ENCODE results near the gene MAP1LC3B. TPM values are rescaled to one million over a fixed set of nuclear protein-coding genes. Genes with fewer than 3 reads are reported as not detected.
A peak's percentile ranks its signal among the peaks of the same experiment; 100 is the strongest.

MAP1LC3B gene
- polyA plus RNA-seq, 2 of the 4 experiments (the other 2 are of a cell fraction), result 52.3 to 94.1 TPM

DNA sequence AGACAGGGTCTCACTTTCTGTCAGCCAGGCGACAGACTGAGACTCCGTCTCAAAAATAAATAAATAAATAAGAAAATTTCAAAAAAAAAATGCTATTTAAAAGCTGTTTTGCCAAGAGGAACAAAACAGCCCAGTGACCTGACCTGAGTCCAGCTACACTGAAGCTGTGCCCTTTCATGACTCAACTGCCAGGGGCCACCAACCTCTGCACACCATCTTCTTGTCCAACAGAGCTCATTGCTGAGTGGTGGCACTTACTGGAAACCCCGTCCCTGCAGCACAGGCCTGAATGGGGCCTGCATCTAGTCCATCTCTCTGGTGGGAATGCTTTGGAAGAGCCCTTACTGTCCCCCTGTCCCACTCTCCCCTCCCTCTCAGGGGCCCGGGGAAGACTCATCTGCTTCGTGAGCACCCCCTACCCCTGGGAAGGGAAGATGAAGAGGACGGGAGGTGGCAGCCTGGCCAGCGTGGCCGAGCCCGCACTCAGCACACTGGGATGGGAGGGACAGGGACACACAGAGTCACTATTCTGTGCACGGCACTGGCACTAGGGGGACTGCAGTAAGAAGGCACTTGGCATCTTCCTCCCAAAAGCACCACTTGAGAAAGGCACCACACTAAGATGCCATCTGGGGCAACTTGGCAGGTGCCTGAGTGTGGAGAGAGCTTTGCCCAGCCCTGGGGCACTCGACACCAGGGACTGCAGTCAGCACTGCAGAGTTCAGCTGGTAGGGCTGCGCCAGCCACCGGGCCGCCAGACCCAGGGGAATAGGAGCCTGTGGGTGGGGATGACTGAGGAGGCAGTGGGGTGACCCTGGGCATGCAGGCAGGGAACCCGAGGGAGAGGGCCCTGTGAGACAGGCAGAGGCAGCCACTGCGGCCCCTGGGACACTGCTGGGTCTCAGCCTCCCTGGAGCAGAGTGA is 22.1 kb upstream of the MAP1LC3B start:
- ATAC-seq, result peak in 1 of 2 experiments; percentile 20; a peak in 1 of 6 replicates
- H3K9me3 ChIP-seq, result no peaks in the 10 kb centered on the region
- FAIRE-seq, result no peak
- TF ChIP-seq CHD2 (IDR thresholded peaks at IDR 0.05; ENCODE audit: low read length, partially characterized antibody) (no peak), FOSB (CRISPR knock-in tag; IDR thresholded peaks at IDR 0.05) (no peak), HOXB5 (CRISPR knock-in tag; IDR thresholded peaks at IDR 0.05) (no peak), RFX5 (IDR thresholded peaks at IDR 0.05) (no peak), PHF8 (IDR thresholded peaks at IDR 0.05; ENCODE audit: borderline replicate concordance, low read depth) (no peak), HDAC2 (IDR thresholded peaks at IDR 0.05) (no peak), ZFP36 (IDR thresholded peaks at IDR 0.05; ENCODE audit: borderline replicate concordance, partially characterized antibody) (no peak), SREBF2 (IDR thresholded peaks at IDR 0.05) (no peak), HOXB13 (CRISPR knock-in tag; IDR thresholded peaks at IDR 0.05; ENCODE audit: low read depth) (no peak), ZC3H11A (IDR thresholded peaks at IDR 0.05) (no peak)
- TF ChIP-seq, protein P1, sequence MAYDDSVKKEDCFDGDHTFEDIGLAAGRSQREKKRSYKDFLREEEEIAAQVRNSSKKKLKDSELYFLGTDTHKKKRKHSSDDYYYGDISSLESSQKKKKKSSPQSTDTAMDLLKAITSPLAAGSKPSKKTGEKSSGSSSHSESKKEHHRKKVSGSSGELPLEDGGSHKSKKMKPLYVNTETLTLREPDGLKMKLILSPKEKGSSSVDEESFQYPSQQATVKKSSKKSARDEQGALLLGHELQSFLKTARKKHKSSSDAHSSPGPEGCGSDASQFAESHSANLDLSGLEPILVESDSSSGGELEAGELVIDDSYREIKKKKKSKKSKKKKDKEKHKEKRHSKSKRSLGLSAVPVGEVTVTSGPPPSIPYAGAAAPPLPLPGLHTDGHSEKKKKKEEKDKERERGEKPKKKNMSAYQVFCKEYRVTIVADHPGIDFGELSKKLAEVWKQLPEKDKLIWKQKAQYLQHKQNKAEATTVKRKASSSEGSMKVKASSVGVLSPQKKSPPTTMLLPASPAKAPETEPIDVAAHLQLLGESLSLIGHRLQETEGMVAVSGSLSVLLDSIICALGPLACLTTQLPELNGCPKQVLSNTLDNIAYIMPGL (CRISPR knock-in tag; IDR thresholded peaks at IDR 0.05; ENCODE audit: borderline replicate concordance), result no peak
- TF ChIP-seq, protein P2, sequence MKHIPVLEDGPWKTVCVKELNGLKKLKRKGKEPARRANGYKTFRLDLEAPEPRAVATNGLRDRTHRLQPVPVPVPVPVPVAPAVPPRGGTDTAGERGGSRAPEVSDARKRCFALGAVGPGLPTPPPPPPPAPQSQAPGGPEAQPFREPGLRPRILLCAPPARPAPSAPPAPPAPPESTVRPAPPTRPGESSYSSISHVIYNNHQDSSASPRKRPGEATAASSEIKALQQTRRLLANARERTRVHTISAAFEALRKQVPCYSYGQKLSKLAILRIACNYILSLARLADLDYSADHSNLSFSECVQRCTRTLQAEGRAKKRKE (CRISPR knock-in tag; IDR thresholded peaks at IDR 0.05; ENCODE audit: low read depth), result no peak
- TF ChIP-seq, protein P3, sequence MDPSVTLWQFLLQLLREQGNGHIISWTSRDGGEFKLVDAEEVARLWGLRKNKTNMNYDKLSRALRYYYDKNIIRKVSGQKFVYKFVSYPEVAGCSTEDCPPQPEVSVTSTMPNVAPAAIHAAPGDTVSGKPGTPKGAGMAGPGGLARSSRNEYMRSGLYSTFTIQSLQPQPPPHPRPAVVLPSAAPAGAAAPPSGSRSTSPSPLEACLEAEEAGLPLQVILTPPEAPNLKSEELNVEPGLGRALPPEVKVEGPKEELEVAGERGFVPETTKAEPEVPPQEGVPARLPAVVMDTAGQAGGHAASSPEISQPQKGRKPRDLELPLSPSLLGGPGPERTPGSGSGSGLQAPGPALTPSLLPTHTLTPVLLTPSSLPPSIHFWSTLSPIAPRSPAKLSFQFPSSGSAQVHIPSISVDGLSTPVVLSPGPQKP (IDR thresholded peaks at IDR 0.05; ENCODE audit: low read depth, low read length), result no peak
- no peak overlapping the region for H3K4me2 ChIP-seq
- H3K4me3 ChIP-seq, result no peak overlapping the region
- WGBS (ENCODE audit: missing lambda C conversion rate), result 92% methylated on average over 16 of the region's 16 CpGs
- H3K4me1 ChIP-seq, result no peaks in the 10 kb centered on the region
- CTCF ChIA-PET, result interaction anchor here (0.6 kb wide), 1 partner anchor 162 kb away, joined by 5 read pairs; no protein-coding TSS in a partner anchor
- no peak overlapping the region for H3K27ac ChIP-seq
- DNase-seq (ENCODE audit: low read depth in 1 of 2, low spot score in 1 of 2), result no peak
- POLR2A ChIA-PET, result no interaction called here

DNA sequence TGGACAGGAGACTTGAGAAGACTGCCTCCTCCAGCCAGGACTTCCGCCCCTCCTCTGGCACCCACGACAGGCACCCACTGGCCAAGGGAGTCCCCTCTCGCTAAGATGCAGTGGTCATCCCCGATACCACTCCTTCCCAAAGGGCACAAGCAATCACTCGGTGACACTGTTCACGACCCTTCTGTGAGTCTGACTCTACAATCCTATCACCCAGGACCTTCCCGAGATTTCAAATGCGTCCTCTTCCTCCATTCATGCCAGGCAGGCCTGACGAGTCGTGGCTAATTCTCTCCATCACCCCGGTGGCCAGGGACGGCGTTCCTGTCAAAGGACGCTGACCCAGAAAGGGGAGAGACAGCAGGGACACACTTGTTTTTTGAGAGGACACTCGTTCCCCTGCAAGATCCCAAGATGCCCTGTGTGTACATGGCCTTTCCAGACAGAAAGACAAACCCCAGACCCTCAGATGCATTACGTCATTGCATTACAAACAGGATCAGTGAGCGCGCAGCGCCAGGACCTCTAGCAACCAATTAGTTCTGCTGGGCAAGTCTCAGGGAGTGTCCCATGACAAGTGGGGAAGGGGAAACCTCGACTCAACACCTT is 20.8 kb upstream of the MAP1LC3B start:
- Histone ChIP-seq H3K4me3 (no peak overlapping the region), H3K4me1 (peaks cover 10% of the 10 kb centered on the region; the same call in 1 of the 3 replicates), H3K27ac (no peak overlapping the region), H3K4me2 (no peak overlapping the region), H3K9me3 (no peaks in the 10 kb centered on the region)
- 89% methylated on average over 20 of the region's 20 CpGs for WGBS (ENCODE audit: missing lambda C conversion rate)
- ATAC-seq, result no peak
- no peak for DNase-seq (ENCODE audit: low read depth in 1 of 2, low spot score in 1 of 2)
- ChIA-PET CTCF (interaction anchor here (1.5 kb wide), 1 partner anchor 40 kb away, joined by 3 read pairs; no protein-coding TSS in a partner anchor), POLR2A (no interaction called here)
- no peak for FAIRE-seq
- TF ChIP-seq HOXB13 (CRISPR knock-in tag; IDR thresholded peaks at IDR 0.05; ENCODE audit: low read depth), result no peak
- no peak for TF ChIP-seq HEYL (CRISPR knock-in tag; IDR thresholded peaks at IDR 0.05)
- TF ChIP-seq POLR2A (IDR thresholded peaks at IDR 0.05; ENCODE audit: low read length), result no peak
- TF ChIP-seq RARB (CRISPR knock-in tag; IDR thresholded peaks at IDR 0.05), result no peak
- no peak for TF ChIP-seq CBX2 (IDR thresholded peaks at IDR 0.05; ENCODE audit: borderline replicate concordance, low read depth)
- TF ChIP-seq HOXB5 (CRISPR knock-in tag; IDR thresholded peaks at IDR 0.05), result no peak
- TF ChIP-seq, protein P3 (IDR thresholded peaks at IDR 0.05; ENCODE audit: low read depth, low read length), result no peak
- TF ChIP-seq ESRRA (IDR thresholded peaks at IDR 0.05; ENCODE audit: borderline replicate concordance, low read length), result no peak
- TF ChIP-seq, protein P1 (CRISPR knock-in tag; IDR thresholded peaks at IDR 0.05; ENCODE audit: borderline replicate concordance), result no peak
- no peak for TF ChIP-seq FOXS1 (CRISPR knock-in tag; IDR thresholded peaks at IDR 0.05)
- no peak for TF ChIP-seq HOXA7 (CRISPR knock-in tag; IDR thresholded peaks at IDR 0.05)
- no peak for TF ChIP-seq GATA3 (IDR thresholded peaks at IDR 0.05; ENCODE audit: borderline replicate concordance)
- no peak for TF ChIP-seq POLR2AphosphoS2 (conservative IDR thresholded peaks at IDR 0.05; ENCODE audit: low read length)
- TF ChIP-seq, protein P4, sequence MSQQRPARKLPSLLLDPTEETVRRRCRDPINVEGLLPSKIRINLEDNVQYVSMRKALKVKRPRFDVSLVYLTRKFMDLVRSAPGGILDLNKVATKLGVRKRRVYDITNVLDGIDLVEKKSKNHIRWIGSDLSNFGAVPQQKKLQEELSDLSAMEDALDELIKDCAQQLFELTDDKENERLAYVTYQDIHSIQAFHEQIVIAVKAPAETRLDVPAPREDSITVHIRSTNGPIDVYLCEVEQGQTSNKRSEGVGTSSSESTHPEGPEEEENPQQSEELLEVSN (IDR thresholded peaks at IDR 0.05; ENCODE audit: borderline replicate concordance, low read depth), result no peak
- TF ChIP-seq ZC3H11A (IDR thresholded peaks at IDR 0.05), result no peak
- TF ChIP-seq MYC (IDR thresholded peaks at IDR 0.05; ENCODE audit: borderline replicate concordance, low read length), result no peak

All from A549 (cell line).